GM12865 (cell line): ENCODE data around the gene CACNA1S.

Source experiments
- DNase-seq: peaks from one replicate; pipeline ENCODE4 v3.0.0; 2010; ENCODE audit warnings: low read depth
- H3K4me3 ChIP-seq: 2 replicates; pipeline ENCODE4 v1.5.1; 2011; ENCODE audit warnings: mild to moderate bottlenecking, low read depth, low read length, control low read depth
- TF ChIP-seq, protein P1 (sequence below): IDR thresholded peaks from 2 replicates; pipeline ENCODE4 v1.5.1; 2011; ENCODE audit warnings: low read length, control low read depth, low read depth, inconsistent platforms; ENCODE audit not compliant: insufficient read depth; ENCODE audit errors: missing control alignments

Gene CACNA1S

DNA sequence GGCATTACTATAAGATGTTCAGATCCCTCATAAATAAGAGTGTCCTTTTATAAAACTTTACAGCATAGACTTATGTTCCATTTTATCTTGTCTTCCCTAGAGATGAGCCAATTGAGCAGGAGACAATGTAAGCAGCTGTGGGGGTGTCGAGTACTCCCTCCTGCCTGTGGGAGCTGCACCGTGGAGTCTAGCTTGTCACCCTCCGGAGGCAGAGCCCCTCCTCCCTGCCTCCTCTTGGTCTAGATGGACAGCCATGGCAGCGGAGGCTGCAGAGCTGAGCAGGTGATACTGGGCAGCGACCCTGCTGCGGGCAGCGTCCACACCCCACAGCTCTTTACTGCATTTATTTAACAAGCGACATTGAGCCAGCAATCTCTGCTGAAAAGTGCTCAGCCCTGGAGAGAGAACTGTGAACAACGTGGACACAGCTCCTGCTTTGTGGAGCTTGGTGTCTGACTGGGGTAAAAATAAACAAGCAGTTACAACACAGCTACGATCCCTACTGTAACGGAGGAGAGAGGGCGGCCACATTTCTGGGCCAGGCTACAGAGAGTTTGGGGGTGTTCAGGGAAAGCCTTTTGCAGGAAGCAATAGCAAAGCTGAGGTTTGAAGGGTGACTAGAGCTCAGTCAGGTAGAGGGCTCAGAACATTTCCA lies 75.9 kb downstream of the CACNA1S start:
- TF ChIP-seq, protein P1, sequence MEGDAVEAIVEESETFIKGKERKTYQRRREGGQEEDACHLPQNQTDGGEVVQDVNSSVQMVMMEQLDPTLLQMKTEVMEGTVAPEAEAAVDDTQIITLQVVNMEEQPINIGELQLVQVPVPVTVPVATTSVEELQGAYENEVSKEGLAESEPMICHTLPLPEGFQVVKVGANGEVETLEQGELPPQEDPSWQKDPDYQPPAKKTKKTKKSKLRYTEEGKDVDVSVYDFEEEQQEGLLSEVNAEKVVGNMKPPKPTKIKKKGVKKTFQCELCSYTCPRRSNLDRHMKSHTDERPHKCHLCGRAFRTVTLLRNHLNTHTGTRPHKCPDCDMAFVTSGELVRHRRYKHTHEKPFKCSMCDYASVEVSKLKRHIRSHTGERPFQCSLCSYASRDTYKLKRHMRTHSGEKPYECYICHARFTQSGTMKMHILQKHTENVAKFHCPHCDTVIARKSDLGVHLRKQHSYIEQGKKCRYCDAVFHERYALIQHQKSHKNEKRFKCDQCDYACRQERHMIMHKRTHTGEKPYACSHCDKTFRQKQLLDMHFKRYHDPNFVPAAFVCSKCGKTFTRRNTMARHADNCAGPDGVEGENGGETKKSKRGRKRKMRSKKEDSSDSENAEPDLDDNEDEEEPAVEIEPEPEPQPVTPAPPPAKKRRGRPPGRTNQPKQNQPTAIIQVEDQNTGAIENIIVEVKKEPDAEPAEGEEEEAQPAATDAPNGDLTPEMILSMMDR = no peak
- no peak for DNase-seq

DNA sequence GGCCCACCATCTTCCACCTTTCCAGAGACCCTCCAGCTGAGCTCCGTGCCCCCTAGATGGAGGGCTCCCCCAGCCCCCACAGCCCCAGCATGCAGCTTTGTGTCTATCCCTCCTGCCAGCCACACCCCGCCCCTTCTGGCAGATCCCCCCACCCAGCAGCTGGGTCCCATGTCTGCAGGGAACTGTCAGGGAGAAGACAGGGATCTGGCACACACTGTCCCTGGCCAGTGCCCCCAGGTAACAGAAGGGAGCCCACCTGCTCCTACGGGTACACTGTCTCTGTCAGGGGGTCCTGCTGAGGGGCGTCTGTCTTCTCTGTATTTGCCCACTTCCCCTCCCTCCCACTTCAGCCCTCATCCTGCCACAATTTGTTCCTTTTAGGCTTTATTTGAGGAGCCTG lies 77.6 kb downstream of the CACNA1S start:
- TF ChIP-seq, protein P1 = no peak
- no peak for DNase-seq
- H3K4me3 ChIP-seq = no peak overlapping the region

More for the DNA sequence above, 75.9 kb downstream of the CACNA1S start:
- no peak overlapping the region for H3K4me3 ChIP-seq

DNA sequence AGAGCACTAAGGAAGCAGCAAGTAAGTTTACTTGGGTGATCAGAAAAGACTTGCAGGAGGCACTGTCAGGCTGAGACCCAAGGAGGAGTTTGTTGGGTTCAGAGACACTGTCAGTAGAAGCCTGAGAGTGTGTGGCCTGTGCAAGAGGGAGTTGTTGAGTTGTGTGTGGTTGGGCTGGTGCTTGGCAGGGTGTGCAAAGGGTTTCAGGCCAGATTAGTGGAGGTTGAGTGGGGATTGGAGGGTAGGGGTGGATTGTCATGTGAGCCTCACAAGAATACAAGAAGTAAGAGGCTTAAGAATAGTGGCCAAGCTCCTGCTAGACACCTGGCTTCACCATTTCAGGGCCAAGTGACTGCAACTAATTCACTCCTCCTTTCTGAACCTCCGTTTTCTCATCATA lies 79.8 kb downstream of the CACNA1S start:
- DNase-seq = no peak
- no peak overlapping the region for H3K4me3 ChIP-seq
- TF ChIP-seq, protein P1 = no peak

DNA sequence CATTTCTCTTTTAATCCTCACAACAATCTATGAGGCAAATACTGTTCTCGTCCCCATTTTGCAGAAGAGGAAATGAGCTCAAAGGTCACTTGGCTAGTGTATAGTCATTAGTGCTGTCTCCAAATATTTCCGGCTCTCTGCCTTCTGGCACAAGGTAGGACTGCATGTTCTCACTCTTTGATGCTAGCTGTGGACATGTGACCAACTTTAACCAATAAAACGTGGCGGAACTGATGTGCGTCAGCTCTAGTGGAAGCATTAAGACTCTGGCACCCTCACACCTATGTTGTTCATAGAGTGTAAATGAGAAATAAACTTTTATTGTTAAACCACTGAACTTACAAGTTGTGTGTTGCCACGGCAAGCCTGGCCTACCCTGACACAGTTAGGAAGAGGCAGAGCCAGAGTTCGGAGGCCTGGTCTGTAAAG lies 83.8 kb downstream of the CACNA1S start:
- no peak overlapping the region for H3K4me3 ChIP-seq
- DNase-seq = no peak
- TF ChIP-seq, protein P1 = no peak

DNA sequence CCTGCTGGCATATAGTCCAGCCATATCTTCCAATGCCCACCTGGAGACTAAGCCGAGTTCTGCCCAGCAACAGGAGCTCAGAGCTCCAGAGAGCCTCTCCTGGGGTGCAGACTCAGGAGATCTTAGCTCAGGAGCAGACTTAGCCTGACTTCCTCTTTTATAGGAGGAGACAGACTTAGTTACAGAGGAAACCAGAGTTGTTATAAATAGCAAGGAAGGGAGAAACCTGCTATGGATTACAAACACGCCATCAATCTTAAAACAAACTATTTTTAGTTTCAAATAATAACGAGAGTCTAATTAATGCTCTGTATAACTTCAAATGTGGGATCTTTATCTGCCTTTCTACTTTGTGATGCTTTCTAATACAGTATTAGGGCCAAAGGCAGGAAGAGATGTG lies 85.4 kb downstream of the CACNA1S start:
- TF ChIP-seq, protein P1 = no peak
- no peak overlapping the region for H3K4me3 ChIP-seq
- no peak for DNase-seq

DNA sequence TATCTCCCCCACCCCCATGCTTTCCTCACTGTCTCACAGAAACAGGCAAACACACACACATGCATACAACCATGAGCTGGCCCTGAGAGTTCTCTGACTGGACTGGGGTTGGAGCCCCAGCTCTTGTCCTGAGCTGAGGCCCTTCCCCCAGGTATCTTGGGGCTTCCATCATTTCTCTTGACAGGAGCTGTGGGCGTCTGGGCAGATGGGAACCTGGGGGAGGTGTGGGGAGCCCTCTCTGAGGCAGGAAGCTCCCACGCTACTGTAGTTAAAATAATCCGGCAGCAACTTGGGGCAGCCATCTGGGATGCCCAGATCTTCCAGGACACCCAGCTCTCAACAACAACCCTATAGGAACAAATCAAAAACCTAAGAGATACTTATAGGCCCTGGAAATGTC lies 86.0 kb downstream of the CACNA1S start:
- TF ChIP-seq, protein P1 = no peak
- H3K4me3 ChIP-seq = no peak overlapping the region
- DNase-seq = no peak

DNA sequence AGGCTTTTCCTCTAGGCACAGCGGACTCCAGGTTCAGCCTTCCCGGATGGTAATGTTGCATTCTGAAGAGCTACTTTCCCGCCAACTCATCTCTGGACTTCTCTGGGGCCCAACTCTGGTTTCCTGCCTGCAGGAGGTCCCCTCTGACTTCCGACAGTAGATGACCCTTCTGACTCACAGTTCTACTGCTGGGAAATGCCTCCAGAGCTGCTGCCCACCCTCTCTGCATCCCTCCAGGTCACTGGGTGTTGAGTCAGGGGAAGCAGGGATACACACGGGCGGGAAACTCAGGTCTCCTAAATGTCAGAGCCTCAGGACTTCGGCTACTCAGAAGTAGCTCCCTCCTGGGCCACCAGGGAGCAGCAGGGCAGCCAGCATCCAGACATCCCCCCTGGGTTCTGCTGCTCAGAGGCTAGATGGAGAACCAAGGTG lies 86.6 kb downstream of the CACNA1S start:
- peak; percentile 78 for DNase-seq
- no peak overlapping the region for H3K4me3 ChIP-seq
- TF ChIP-seq, protein P1 = peak; percentile 44
